ENCODE data around the gene SMIM32.

Gene SMIM32

GRCh38 chr5:136235321-136235720, 42.4 kb upstream of the SMIM32 start:
- TF ChIP-seq CTCF (IDR thresholded peaks at IDR 0.05) = no peak
- H3K9me3 Mint-ChIP-seq = no peaks in the 10 kb centered on the region
- H3K4me3 Mint-ChIP-seq = no peak overlapping the region
- peaks cover 20% of the 10 kb centered on the region for H3K27me3 Mint-ChIP-seq (ENCODE audit: low read depth, poor library complexity)
- no peak for DNase-seq
- no peaks in the 10 kb centered on the region for H3K36me3 Mint-ChIP-seq (ENCODE audit: low read depth)
- peaks cover 26% of the 10 kb centered on the region for H3K4me1 Mint-ChIP-seq
- H3K27ac Mint-ChIP-seq = no peak overlapping the region

GRCh38 chr5:136232316-136232715, 39.4 kb upstream of the SMIM32 start:
- Mint-ChIP-seq H3K4me1 (peaks cover 28% of the 10 kb centered on the region), H3K27ac (no peak overlapping the region), H3K9me3 (no peaks in the 10 kb centered on the region), H3K36me3 (ENCODE audit: low read depth) (no peaks in the 10 kb centered on the region), H3K27me3 (ENCODE audit: low read depth, poor library complexity) (peaks cover 35% of the 10 kb centered on the region), H3K4me3 (no peak overlapping the region)
- no peak for DNase-seq
- TF ChIP-seq CTCF (IDR thresholded peaks at IDR 0.05) = no peak

- Mint-ChIP-seq H3K36me3 (ENCODE audit: low read depth) (no peaks in the 10 kb centered on the region), H3K4me1 (peaks cover 19% of the 10 kb centered on the region), H3K9me3 (no peaks in the 10 kb centered on the region), H3K4me3 (no peak overlapping the region), H3K27me3 (ENCODE audit: low read depth, poor library complexity) (peaks cover 41% of the 10 kb centered on the region), H3K27ac (no peak overlapping the region)
- no peak for TF ChIP-seq CTCF (IDR thresholded peaks at IDR 0.05)
- no peak for DNase-seq
Measured at GRCh38 chr5:136230176-136230575, 37.2 kb upstream of the SMIM32 start.

- Mint-ChIP-seq H3K4me1 (peaks cover 13% of the 10 kb centered on the region), H3K4me3 (peak overlapping the region; percentile 8), H3K27me3 (ENCODE audit: low read depth, poor library complexity) (peaks cover 45% of the 10 kb centered on the region), H3K27ac (no peak overlapping the region), H3K36me3 (ENCODE audit: low read depth) (no peaks in the 10 kb centered on the region), H3K9me3 (no peaks in the 10 kb centered on the region)
- no peak for DNase-seq
- no peak for TF ChIP-seq CTCF (IDR thresholded peaks at IDR 0.05)
Measured at GRCh38 chr5:136228136-136228757, 35.3 kb upstream of the SMIM32 start.

- Mint-ChIP-seq H3K4me3 (no peak overlapping the region), H3K9me3 (peaks cover 17% of the 10 kb centered on the region), H3K27me3 (ENCODE audit: low read depth, poor library complexity) (peaks cover 43% of the 10 kb centered on the region), H3K4me1 (peaks cover 10% of the 10 kb centered on the region), H3K36me3 (ENCODE audit: low read depth) (no peaks in the 10 kb centered on the region), H3K27ac (no peak overlapping the region)
- TF ChIP-seq CTCF (IDR thresholded peaks at IDR 0.05) = no peak
- no peak for DNase-seq
Measured at GRCh38 chr5:136226401-136226800, 33.4 kb upstream of the SMIM32 start.

GRCh38 chr5:136225796-136226195, 32.8 kb upstream of the SMIM32 start:
- Mint-ChIP-seq H3K36me3 (ENCODE audit: low read depth) (no peaks in the 10 kb centered on the region), H3K4me3 (no peak overlapping the region), H3K9me3 (peaks cover 23% of the 10 kb centered on the region), H3K27ac (no peak overlapping the region), H3K4me1 (peaks cover 10% of the 10 kb centered on the region), H3K27me3 (ENCODE audit: low read depth, poor library complexity) (peaks cover 42% of the 10 kb centered on the region)
- TF ChIP-seq CTCF (IDR thresholded peaks at IDR 0.05) = no peak
- no peak for DNase-seq

Data from nephron progenitor cell (in vitro differentiated cells).